HepG2 (cell line): ENCODE measurements around the gene CTDSPL2. TPM values are rescaled to one million over a fixed set of nuclear protein-coding genes. Genes with fewer than 3 reads are reported as not detected.

Experiments
- ARNT2 ChIP-seq: sonication (generic); formaldehyde crosslinking; IDR thresholded peaks from 2 replicates; pipeline ENCODE4 v1.8.0; 2022; ENCODE audit warnings: mild to moderate bottlenecking, low read depth, missing genetic modification reagents, moderate library complexity
- CENPX ChIP-seq: sonication (generic); formaldehyde crosslinking; IDR thresholded peaks from 2 replicates; pipeline ENCODE4 v1.9.0; 2021; ENCODE audit warnings: mild to moderate bottlenecking, missing genetic modification reagents, moderate library complexity
- CSRNP1 ChIP-seq: sonication (generic); formaldehyde crosslinking; IDR thresholded peaks from 2 replicates; pipeline ENCODE4 v1.8.1; 2023; ENCODE audit warnings: mild to moderate bottlenecking, missing genetic modification reagents
- ETV6 ChIP-seq: sonication (generic); formaldehyde crosslinking; conservative IDR thresholded peaks from 2 replicates; pipeline ENCODE4 v1.4.0; 2020; ENCODE audit warnings: missing genetic modification reagents
- KAT8 ChIP-seq: IDR thresholded peaks from 2 replicates; pipeline ENCODE4 v1.6.1; 2016; ENCODE audit warnings: missing genetic modification reagents, missing compliant biosample characterization
- KDM4B ChIP-seq: sonication (generic); formaldehyde crosslinking; IDR thresholded peaks from 2 replicates; pipeline ENCODE4 v1.4.0; 2020; ENCODE audit warnings: missing genetic modification reagents
- MED1 ChIP-seq: sonication (generic); formaldehyde crosslinking; IDR thresholded peaks from 2 replicates; pipeline ENCODE4 v1.4.0; 2020; ENCODE audit warnings: missing genetic modification reagents
- SALL2 ChIP-seq: sonication (generic); formaldehyde crosslinking; IDR thresholded peaks from 2 replicates; pipeline ENCODE4 v1.8.1; 2023; ENCODE audit warnings: mild to moderate bottlenecking, missing genetic modification reagents, inconsistent platforms
- TEAD2 ChIP-seq: sonication (generic); formaldehyde crosslinking; IDR thresholded peaks from 2 replicates; pipeline ENCODE4 v1.9.0; 2021; ENCODE audit warnings: missing genetic modification reagents
- TOPORS ChIP-seq: sonication (generic); formaldehyde crosslinking; IDR thresholded peaks from 2 replicates; pipeline ENCODE4 v1.8.0; 2023; ENCODE audit warnings: mild to moderate bottlenecking, missing genetic modification reagents
- ZC3H13 ChIP-seq: sonication (generic); formaldehyde crosslinking; IDR thresholded peaks from 2 replicates; pipeline ENCODE4 v1.8.1; 2023; ENCODE audit warnings: mild to moderate bottlenecking, missing genetic modification reagents, moderate library complexity
- ZFP36L2 ChIP-seq: sonication (generic); formaldehyde crosslinking; IDR thresholded peaks from 2 replicates; pipeline ENCODE4 v1.4.0; 2020; ENCODE audit warnings: missing genetic modification reagents
- ZNF317 ChIP-seq: sonication (generic); formaldehyde crosslinking; IDR thresholded peaks from 2 replicates; pipeline ENCODE4 v1.5.0; 2020; ENCODE audit warnings: mild to moderate bottlenecking, missing genetic modification reagents
- ZNF33A ChIP-seq: sonication (generic); formaldehyde crosslinking; IDR thresholded peaks from 2 replicates; pipeline ENCODE4 v1.5.1; 2020; ENCODE audit warnings: missing genetic modification reagents, mild to moderate bottlenecking, moderate library complexity, borderline replicate concordance
- ZNF407 ChIP-seq: sonication (generic); formaldehyde crosslinking; IDR thresholded peaks from one replicate; pipeline ENCODE4 v1.5.1; 2020; ENCODE audit warnings: mild to moderate bottlenecking, missing genetic modification reagents; ENCODE audit errors: not compliant biosample characterization
- ZNF660 ChIP-seq: sonication (generic); formaldehyde crosslinking; IDR thresholded peaks from 2 replicates; pipeline ENCODE4 v1.5.1; 2020; ENCODE audit warnings: mild to moderate bottlenecking, low read depth, missing genetic modification reagents, borderline replicate concordance
- ZNF709 ChIP-seq: sonication (generic); formaldehyde crosslinking; IDR thresholded peaks from 2 replicates; pipeline ENCODE4 v1.5.0; 2020; ENCODE audit warnings: mild to moderate bottlenecking, missing genetic modification reagents
- ZNF781 ChIP-seq: sonication (generic); formaldehyde crosslinking; IDR thresholded peaks from 2 replicates; pipeline ENCODE4 v1.5.1; 2020; ENCODE audit warnings: borderline replicate concordance, mild to moderate bottlenecking, missing genetic modification reagents; ENCODE audit errors: not compliant biosample characterization
- polyA plus RNA-seq, 8 experiments: library from polyadenylated mRNA; depleted of rRNA in 3 of 8; stranded (reverse) in 7 of 8; unstranded in 1 of 8; fragments of >200 nt; fragmentation: Illumina TruSeq in 4 of 8; extraction: Trizol in 4 of 8; gene quantifications; 2 replicates each; pipeline versions ENCODE4 v1.2.1 to v1.2.3, GENCODE V29; 2011 to 2016; ENCODE audit warnings: low read depth in 4 of 8, missing spikeins in 1 of 8, mixed read lengths in 1 of 8; ENCODE audit not compliant: insufficient read depth in 1 of 8
- total RNA-seq, 5 experiments: library from RNA; depleted of rRNA; stranded (reverse); fragments of >200 nt; fragmentation: Illumina TruSeq; extraction: Trizol; gene quantifications; 2 replicates each; pipeline ENCODE4 v1.2.3, GENCODE V29; 2016; ENCODE audit warnings: low read depth in 1 of 5

CTDSPL2 gene
- total and polyA plus RNA-seq, 2 of the 13 experiments (the other 11 are each of a cell fraction or from before 2014, with no cell fraction given): 37.4 to 56.2 TPM

- TF ChIP-seq ZNF407 (CRISPR knock-in tag) (no peak), MED1 (CRISPR knock-in tag) (no peak), ZNF709 (CRISPR knock-in tag) (0 out of 2 replicates have a peak, but pooled peaks have one; percentile 8), ZNF33A (no peak), ZNF781 (no peak), CSRNP1 (CRISPR knock-in tag) (no peak), ZC3H13 (CRISPR knock-in tag) (no peak), TOPORS (0 out of 2 replicates have a peak, but pooled peaks have one; percentile 6), ZNF317 (CRISPR knock-in tag) (no peak), ETV6 (CRISPR knock-in tag) (no peak), CENPX (no peak), ZNF660 (CRISPR knock-in tag) (no peak), ZFP36L2 (CRISPR knock-in tag) (no peak), SALL2 (CRISPR knock-in tag) (no peak; the same call in 1 of the 2 replicates), KDM4B (CRISPR knock-in tag) (no peak), TEAD2 (CRISPR knock-in tag) (no peak), KAT8 (CRISPR knock-in tag) (no peak), ARNT2 (CRISPR knock-in tag) (no peak)
Measured at GRCh38 chr15:44427756-44428724, 611 bp downstream of the CTDSPL2 start (continued).
